OCI-LY1 (cell line): ENCODE measurements around the gene VDR.

ENCODE experiments used
- H2AFZ ChIP-seq: fragments of 200-600 bp; sonication (generic), shearing (Covaris generic); 2 replicates; pipeline ENCODE4 v1.6.0; 2014; ENCODE audit warnings: antibody characterized with exemption, mild to moderate bottlenecking, low read length
- H3F3A ChIP-seq: fragments of 200-600 bp; sonication (generic), shearing (Covaris generic); 2 replicates; pipeline ENCODE4 v1.6.0; 2014; ENCODE audit warnings: mild to moderate bottlenecking, antibody characterized with exemption, low read length, moderate library complexity; ENCODE audit not compliant: insufficient read depth
- H3K27ac ChIP-seq: fragments of 200-600 bp; sonication (generic); 2 replicates; pipeline ENCODE4 v1.5.1; 2014; ENCODE audit warnings: low read length, mixed run types, mild to moderate bottlenecking, low read depth; ENCODE audit not compliant: poor library complexity, severe bottlenecking
- H3K27me3 ChIP-seq: fragments of 200-600 bp; sonication (generic); 2 replicates; pipeline ENCODE4 v1.6.0; 2014; ENCODE audit warnings: antibody characterized with exemption, mild to moderate bottlenecking, low read length, moderate library complexity; ENCODE audit not compliant: insufficient read depth
- H3K36me3 ChIP-seq: fragments of 200-600 bp; sonication (generic); 2 replicates; pipeline ENCODE4 v1.6.1; 2014; ENCODE audit warnings: mild to moderate bottlenecking, antibody characterized with exemption, low read length, moderate library complexity, mixed read lengths; ENCODE audit not compliant: insufficient read depth
- H3K4me1 ChIP-seq: fragments of 200-600 bp; sonication (generic); 2 replicates; pipeline ENCODE4 v1.5.1; 2014; ENCODE audit warnings: mild to moderate bottlenecking, low read length, moderate library complexity; ENCODE audit not compliant: insufficient read depth, severe bottlenecking
- H3K4me2 ChIP-seq: fragments of 200-600 bp; sonication (generic), shearing (Covaris generic); 2 replicates; pipeline ENCODE4 v1.6.1; 2014; ENCODE audit warnings: low read length
- H3K4me3 ChIP-seq: fragments of 200-600 bp; sonication (generic); 2 replicates; pipeline ENCODE4 v1.5.1; 2014; ENCODE audit warnings: low read length, low read depth, mild to moderate bottlenecking, mixed read lengths; ENCODE audit not compliant: poor library complexity, severe bottlenecking
- H3K79me2 ChIP-seq: fragments of 200-600 bp; shearing (Covaris generic); 2 replicates; pipeline ENCODE4 v1.6.1; 2016; ENCODE audit warnings: mixed run types, low read length, mixed read lengths; ENCODE audit not compliant: insufficient read depth
- H3K9ac ChIP-seq: fragments of 200-600 bp; sonication (generic), shearing (Covaris generic); 2 replicates; pipeline ENCODE4 v1.6.1; 2014; ENCODE audit warnings: mild to moderate bottlenecking, low read length, mixed read lengths
- H3K9me2 ChIP-seq: fragments of 200-600 bp; sonication (generic), shearing (Covaris generic); 2 replicates; pipeline ENCODE4 v1.6.1; 2014; ENCODE audit warnings: low read depth, mild to moderate bottlenecking, low read length, mixed read lengths
- H3K9me3 ChIP-seq: fragments of 200-600 bp; shearing (Covaris generic); 2 replicates; pipeline ENCODE4 v1.6.1; 2014; ENCODE audit warnings: low read length, mixed read lengths
- H4K20me1 ChIP-seq: fragments of 200-600 bp; sonication (generic), shearing (Covaris generic); 2 replicates; pipeline ENCODE4 v1.6.0; 2016; ENCODE audit warnings: mild to moderate bottlenecking, low read length; ENCODE audit not compliant: insufficient read depth
- CTCF ChIP-seq: fragments of 200-600 bp; sonication (generic), shearing (Covaris generic); IDR thresholded peaks from 2 replicates; pipeline ENCODE4 v1.5.1; 2017; ENCODE audit warnings: mild to moderate bottlenecking, antibody characterized with exemption, low read length, moderate library complexity, mixed read lengths
- EZH2 ChIP-seq: fragments of 200-600 bp; sonication (generic), shearing (Covaris generic); IDR thresholded peaks from 2 replicates; pipeline ENCODE4 v1.8.0; 2017; ENCODE audit warnings: borderline replicate concordance, mixed run types, mild to moderate bottlenecking, antibody characterized with exemption, low read length, moderate library complexity, mixed read lengths

Gene VDR

DNA sequence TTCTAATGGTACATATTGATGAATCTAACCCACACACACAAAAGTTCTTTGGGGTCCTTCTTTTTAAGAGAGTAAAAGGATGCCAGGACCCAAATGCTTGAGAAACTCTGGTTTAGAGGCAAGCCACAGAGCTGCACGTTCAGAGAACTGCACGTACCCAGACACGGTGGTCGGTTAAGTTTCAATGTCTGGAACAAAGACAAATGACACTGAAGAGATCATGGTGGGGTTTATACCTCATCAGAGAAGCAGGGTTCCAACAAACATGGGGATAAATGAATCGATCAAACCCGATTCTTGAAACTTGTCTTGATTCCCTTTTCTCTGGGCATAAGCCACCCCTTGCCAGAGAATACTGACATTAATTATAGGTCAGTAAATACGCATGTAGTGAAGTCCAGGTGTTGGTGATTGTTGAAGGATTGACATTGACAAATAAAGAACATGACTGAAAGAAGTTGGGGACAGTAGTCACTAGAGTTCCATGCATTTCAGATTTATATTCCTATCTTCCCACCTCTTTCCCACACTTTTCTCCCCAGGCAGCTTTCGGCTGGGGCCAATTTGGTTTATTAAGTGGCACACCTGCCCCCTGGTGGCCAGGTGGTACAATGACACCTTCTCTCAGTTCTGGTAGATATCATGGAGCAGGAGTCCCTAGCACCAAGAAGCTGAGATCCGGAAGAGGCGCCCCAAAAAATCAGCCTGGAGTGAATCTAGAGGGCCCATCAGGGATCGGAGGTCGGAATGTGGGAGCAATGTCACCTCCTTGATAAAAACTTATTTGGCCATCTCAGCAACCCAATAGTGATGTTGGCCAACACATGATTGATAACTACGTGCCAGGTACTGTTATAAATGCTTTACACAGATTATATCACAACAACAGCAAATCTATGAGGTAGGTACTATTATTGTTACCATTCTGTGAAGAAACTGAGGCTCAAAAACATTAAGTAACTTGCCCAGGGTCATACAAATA, 67.3 kb downstream of the VDR start:
- TF ChIP-seq CTCF = peak; percentile 94
- TF ChIP-seq EZH2 = no peak
- Histone ChIP-seq H3K4me3 (peak overlapping the region; percentile 5), H3K4me2 (peak overlapping the region; percentile 73), H3K9me3 (no peaks in the 10 kb centered on the region), H3K79me2 (no peaks in the 10 kb centered on the region), H3K9me2 (no peaks in the 10 kb centered on the region), H3K27me3 (no peaks in the 10 kb centered on the region), H3K9ac (peak overlapping the region; percentile 57), H3K36me3 (no peaks in the 10 kb centered on the region), H3K4me1 (peaks cover 54% of the 10 kb centered on the region), H3K27ac (peak overlapping the region; percentile 100), H4K20me1 (no peaks in the 10 kb centered on the region), H3F3A (0 out of 2 replicates have a peak, but pooled peaks cover 9% of the 10 kb centered on the region), H2AFZ (no peak overlapping the region)

DNA sequence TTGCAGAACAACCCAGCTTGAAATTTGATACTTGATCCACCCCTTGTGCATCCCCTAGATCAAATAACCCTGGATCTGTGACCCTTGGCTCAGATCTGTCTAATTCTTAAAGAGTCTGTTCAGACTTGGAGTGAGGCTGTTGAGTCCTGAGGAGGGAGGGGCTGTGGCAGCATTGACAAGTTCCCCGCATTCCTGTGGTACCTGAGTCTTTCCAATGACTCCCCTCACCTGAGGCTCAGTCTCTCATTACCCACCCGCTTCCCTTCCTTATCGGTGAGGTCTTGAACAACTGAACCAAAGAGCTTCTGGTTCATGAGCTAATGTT, 69.0 kb downstream of the VDR start:
- Histone ChIP-seq H3K4me3 (no peak overlapping the region), H4K20me1 (no peaks in the 10 kb centered on the region), H3F3A (0 out of 2 replicates have a peak, but pooled peaks cover 9% of the 10 kb centered on the region), H3K4me2 (peak overlapping the region; percentile 73; the same call in 1 of the 2 replicates), H3K79me2 (no peaks in the 10 kb centered on the region), H3K27ac (peak overlapping the region; percentile 100), H3K27me3 (no peaks in the 10 kb centered on the region), H3K9me3 (no peaks in the 10 kb centered on the region), H3K4me1 (peaks cover 71% of the 10 kb centered on the region), H3K36me3 (no peaks in the 10 kb centered on the region), H2AFZ (no peak overlapping the region), H3K9me2 (no peaks in the 10 kb centered on the region), H3K9ac (peak overlapping the region; percentile 47; the same call in 1 of the 2 replicates)
- no peak for TF ChIP-seq CTCF
- no peak for TF ChIP-seq EZH2

DNA sequence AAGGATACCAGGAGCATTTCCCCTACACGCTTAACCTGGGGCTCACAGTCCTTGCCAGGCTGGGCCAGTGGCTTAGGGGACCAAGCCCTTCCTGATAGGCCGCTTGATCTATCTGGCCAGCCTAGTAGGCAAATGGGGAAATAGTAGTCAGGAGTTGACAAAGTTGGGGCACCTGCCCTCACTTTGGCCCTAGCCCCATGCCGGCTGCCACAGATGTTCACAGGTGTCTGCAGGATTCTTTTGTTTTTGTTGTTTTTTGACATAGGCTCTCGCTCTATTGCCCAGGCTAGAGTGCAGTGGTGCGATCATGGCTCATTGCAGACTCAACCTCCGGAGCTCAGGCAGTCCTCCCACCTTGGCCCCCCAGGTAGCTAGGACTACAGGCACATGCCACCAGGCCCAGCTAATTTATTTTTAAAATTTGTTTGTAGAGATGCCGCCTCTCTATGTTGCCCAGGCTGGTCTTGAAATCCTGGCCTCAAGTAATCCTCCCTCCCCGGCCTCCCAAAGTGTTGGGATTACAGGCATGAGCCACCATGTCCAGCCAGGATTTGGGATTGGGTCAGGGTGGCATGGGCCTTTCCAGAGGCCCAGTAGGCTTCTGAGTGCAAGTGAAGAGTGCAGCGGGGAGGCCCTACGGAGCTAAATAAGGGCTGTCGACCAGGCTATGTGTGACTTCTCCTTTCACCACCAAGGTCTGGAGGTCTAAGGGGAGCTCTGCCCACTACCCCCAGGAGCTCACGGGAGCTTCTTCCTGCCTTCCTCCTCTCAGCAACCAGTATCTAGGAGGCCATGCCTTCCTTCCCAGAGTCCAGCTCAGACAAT, 69.6 kb downstream of the VDR start:
- H3K4me2 ChIP-seq = peak overlapping the region; percentile 73
- peak overlapping the region; percentile 47 for H3K4me3 ChIP-seq
- H3K27me3 ChIP-seq = no peaks in the 10 kb centered on the region
- no peaks in the 10 kb centered on the region for H3K9me3 ChIP-seq
- H3K79me2 ChIP-seq = no peaks in the 10 kb centered on the region
- peak overlapping the region; percentile 100 for H3K27ac ChIP-seq
- no peak overlapping the region for H2AFZ ChIP-seq
- TF ChIP-seq EZH2 (no peak), CTCF (no peak)
- H3K9me2 ChIP-seq = no peaks in the 10 kb centered on the region
- H3F3A ChIP-seq = 0 out of 2 replicates have a peak, but pooled peaks cover 9% of the 10 kb centered on the region
- H3K9ac ChIP-seq = peak overlapping the region; percentile 85; the same call in 1 of the 2 replicates
- no peaks in the 10 kb centered on the region for H4K20me1 ChIP-seq
- H3K36me3 ChIP-seq = no peaks in the 10 kb centered on the region
- H3K4me1 ChIP-seq = peaks cover 76% of the 10 kb centered on the region
